SK-N-SH (cell line): ENCODE data around the gene EIPR1. TPM values are rescaled to one million over a fixed set of nuclear protein-coding genes. Genes with fewer than 3 reads are reported as not detected.

Source experiments
- CTCF ChIA-PET: fragments of 300-600, 350-600 bp; formaldehyde crosslinking; extraction: SDS; loops from one replicate; lab custom pipeline; 2021; lab: Yijun Ruan, JAX
- POLR2A ChIA-PET: fragments of 350-600 bp; sonication (Branson Sonifier 250); formaldehyde crosslinking; extraction: SDS; loops from one replicate; lab custom pipeline; 2020; ENCODE audit warnings: antibody characterized with exemption, inconsistent platforms; lab: Yijun Ruan, JAX
- DNase-seq: peaks from one replicate; pipeline ENCODE4 v3.0.0; 2012
- H2AFZ ChIP-seq: fragments of 200-600 bp; sonication (generic); 2 replicates; pipeline ENCODE4 v1.8.1; 2016; ENCODE audit warnings: antibody characterized with exemption, mild to moderate bottlenecking, low read depth
- H3F3A ChIP-seq: fragments of 200-600 bp; sonication (generic); replicated peaks from 2 replicates; pipeline ENCODE3; 2016; ENCODE audit warnings: antibody characterized with exemption, mild to moderate bottlenecking; ENCODE audit not compliant: insufficient read depth
- H3K27ac ChIP-seq, 2 experiments: fragments of 200-500 bp in 1 of 2; fragments of 200-600 bp in 1 of 2; sonication (Bioruptor generic) in 1 of 2; sonication (generic), shearing (Covaris generic) in 1 of 2; 2 replicates each; pipeline versions ENCODE4 v1.5.1 to v1.6.1; 2014 to 2016; ENCODE audit warnings: low read depth in 2 of 2, inconsistent platforms in 1 of 2, low read length in 1 of 2, mild to moderate bottlenecking in 1 of 2, mixed read lengths in 1 of 2
- H3K27me3 ChIP-seq: fragments of 200-600 bp; sonication (generic), shearing (Covaris generic); 2 replicates; pipeline ENCODE4 v1.6.1; 2016; ENCODE audit warnings: mixed run types; ENCODE audit not compliant: insufficient read depth
- H3K36me3 ChIP-seq, 2 experiments: fragments of 200-500 bp in 1 of 2; fragments of 200-600 bp in 1 of 2; sonication (Bioruptor generic) in 1 of 2; sonication (generic) in 1 of 2; replicated peaks in 1 of 2; 2 replicates each; pipeline versions ENCODE3 to v1.5.1; 2014 to 2016; ENCODE audit warnings: low read length in 1 of 2, mild to moderate bottlenecking in 1 of 2; ENCODE audit not compliant: insufficient read depth in 2 of 2, control insufficient read depth in 1 of 2
- H3K4me1 ChIP-seq, 2 experiments: fragments of 200-500 bp in 1 of 2; fragments of 200-600 bp in 1 of 2; sonication (Bioruptor generic) in 1 of 2; sonication (generic), shearing (Covaris generic) in 1 of 2; 2 replicates each; pipeline versions ENCODE4 v1.5.1 to v1.6.1; 2014 to 2016; ENCODE audit warnings: low read depth in 1 of 2, low read length in 1 of 2, mixed run types in 1 of 2; ENCODE audit not compliant: insufficient read depth in 2 of 2, control insufficient read depth in 1 of 2
- H3K4me2 ChIP-seq: fragments of 200-600 bp; sonication (generic), shearing (Covaris generic); 2 replicates; pipeline ENCODE4 v1.6.1; 2017; ENCODE audit warnings: mixed run types
- H3K4me3 ChIP-seq, 2 experiments: fragments of 200-500 bp in 1 of 2; fragments of 200-600 bp in 1 of 2; sonication (Bioruptor generic) in 1 of 2; sonication (generic), shearing (Covaris generic) in 1 of 2; 2 replicates each; pipeline versions ENCODE4 v1.5.1 to v1.8.1; 2014 to 2016; ENCODE audit warnings: low read depth in 2 of 2, inconsistent platforms in 1 of 2, low read length in 1 of 2, mild to moderate bottlenecking in 1 of 2, mixed read lengths in 1 of 2, moderate library complexity in 1 of 2
- H3K79me2 ChIP-seq: fragments of 200-600 bp; sonication (generic); 2 replicates; pipeline ENCODE4 v1.8.1; 2017; ENCODE audit warnings: mild to moderate bottlenecking; ENCODE audit not compliant: insufficient read depth
- H3K9ac ChIP-seq: fragments of 200-600 bp; sonication (generic); 2 replicates; pipeline ENCODE4 v1.6.1; 2017; ENCODE audit warnings: mixed run types
- H3K9me2 ChIP-seq: fragments of 200-600 bp; sonication (generic); 2 replicates; pipeline ENCODE4 v1.6.1; 2017; ENCODE audit warnings: mixed run types
- H3K9me3 ChIP-seq: fragments of 200-600 bp; sonication (generic); 2 replicates; pipeline ENCODE4 v1.6.1; 2017; ENCODE audit warnings: mixed run types, mild to moderate bottlenecking, moderate library complexity
- H4K20me1 ChIP-seq: fragments of 200-600 bp; sonication (generic); 2 replicates; pipeline ENCODE4 v1.6.1; 2017; ENCODE audit warnings: mild to moderate bottlenecking, mixed run types; ENCODE audit not compliant: insufficient read depth
- EP300 ChIP-seq, 2 experiments: IDR thresholded peaks; 2 replicates each; pipeline versions ENCODE4 v1.4.0 to v1.6.1; 2012; ENCODE audit warnings: borderline replicate concordance in 1 of 2, low read depth in 1 of 2, low read length in 1 of 2
- EZH2phosphoT487 ChIP-seq: fragments of 200-600 bp; sonication (generic); IDR thresholded peaks from 2 replicates; pipeline ENCODE4 v1.6.1; 2017; ENCODE audit warnings: low read depth, mixed run types, mild to moderate bottlenecking, antibody characterized with exemption, moderate library complexity, borderline replicate concordance
- FOSL2 ChIP-seq: IDR thresholded peaks from 2 replicates; pipeline ENCODE4 v1.4.0; 2012; ENCODE audit warnings: low read depth, mild to moderate bottlenecking, moderate library complexity, borderline replicate concordance
- FOXJ3 ChIP-seq: sonication (generic); formaldehyde crosslinking; IDR thresholded peaks from 2 replicates; pipeline ENCODE4 v1.5.1; 2020; ENCODE audit warnings: mild to moderate bottlenecking, missing genetic modification reagents
- FOXM1 ChIP-seq: IDR thresholded peaks from 2 replicates; pipeline ENCODE4 v1.4.0; 2012; ENCODE audit warnings: low read depth, mild to moderate bottlenecking
- GABPA ChIP-seq: IDR thresholded peaks from 2 replicates; pipeline ENCODE4 v1.4.0; 2012; ENCODE audit warnings: low read depth, mild to moderate bottlenecking
- GATA2 ChIP-seq: sonication (generic); formaldehyde crosslinking; IDR thresholded peaks from 2 replicates; pipeline ENCODE4 v1.5.0; 2020; ENCODE audit warnings: mild to moderate bottlenecking, missing genetic modification reagents
- IRF3 ChIP-seq: fragments of 150-350 bp; IDR thresholded peaks from 2 replicates; pipeline ENCODE4 v1.6.1; 2016; ENCODE audit warnings: mild to moderate bottlenecking, low read depth, low read length
- MAX ChIP-seq: IDR thresholded peaks from 2 replicates; pipeline ENCODE4 v1.4.0; 2012; ENCODE audit warnings: low read depth
- MEF2A ChIP-seq: IDR thresholded peaks from 2 replicates; pipeline ENCODE4 v1.4.0; 2012; ENCODE audit warnings: low read depth, borderline replicate concordance
- MXI1 ChIP-seq: IDR thresholded peaks from 2 replicates; pipeline ENCODE4 v1.6.1; 2012; ENCODE audit warnings: mild to moderate bottlenecking, low read depth, low read length, improper control_type of control experiment
- NFIC ChIP-seq: IDR thresholded peaks from 2 replicates; pipeline ENCODE4 v1.4.0; 2012; ENCODE audit warnings: borderline replicate concordance
- NRF1 ChIP-seq: IDR thresholded peaks from 2 replicates; pipeline ENCODE4 v1.6.1; 2012; ENCODE audit warnings: low read depth, mild to moderate bottlenecking, low read length
- PBX3 ChIP-seq: IDR thresholded peaks from 2 replicates; pipeline ENCODE4; 2012
- POLR2AphosphoS5 ChIP-seq: IDR thresholded peaks from 2 replicates; pipeline ENCODE4 v1.6.1; 2012; ENCODE audit warnings: low read depth, low read length
- RAD21 ChIP-seq: IDR thresholded peaks from 2 replicates; pipeline ENCODE4 v1.6.1; 2012; ENCODE audit warnings: mild to moderate bottlenecking, low read length
- RFX5 ChIP-seq: IDR thresholded peaks from 2 replicates; pipeline ENCODE4 v1.6.1; 2012; ENCODE audit warnings: mild to moderate bottlenecking, improper control_type of control experiment, low read length
- RXRA ChIP-seq: IDR thresholded peaks from 2 replicates; pipeline ENCODE4 v1.4.0; 2012; ENCODE audit warnings: low read depth, mild to moderate bottlenecking, borderline replicate concordance
- SMC3 ChIP-seq: IDR thresholded peaks from 2 replicates; pipeline ENCODE4 v1.6.1; 2012; ENCODE audit warnings: low read depth, low read length, improper control_type of control experiment
- TCF12 ChIP-seq: IDR thresholded peaks from 2 replicates; pipeline ENCODE4 v1.4.0; 2012
- USF1 ChIP-seq: IDR thresholded peaks from 2 replicates; pipeline ENCODE4 v1.4.0; 2012; ENCODE audit warnings: low read depth, borderline replicate concordance
- USF2 ChIP-seq: fragments of 150-350 bp; IDR thresholded peaks from 2 replicates; pipeline ENCODE4 v1.6.1; 2017; ENCODE audit warnings: antibody characterized with exemption, low read length, low read depth, borderline replicate concordance
- YY1 ChIP-seq: IDR thresholded peaks from 2 replicates; pipeline ENCODE4 v1.4.0; 2012; ENCODE audit warnings: low read depth, mild to moderate bottlenecking
- ZBTB33 ChIP-seq: IDR thresholded peaks from 2 replicates; pipeline ENCODE4 v1.4.0; 2012; ENCODE audit warnings: low read depth, borderline replicate concordance
- WGBS: methylation state at CpG from one replicate; pipeline ENCODE4 v1.1.6; 2017; ENCODE audit warnings: low lambda C conversion rate; 5-methylcytosine and 5-hydroxymethylcytosine counted together
- polyA plus RNA-seq, 3 experiments: library from polyadenylated mRNA; depleted of rRNA; stranded (reverse); fragments of >200 nt; gene quantifications; 2 replicates each; pipeline ENCODE4 v1.2.3, GENCODE V29; 2012

Gene EIPR1
- polyA plus RNA-seq, 1 of the 3 experiments (the other 2 are of a cell fraction): 85.9 TPM

- TF ChIP-seq USF1 (no peak), MXI1 (no peak), PBX3 (no peak), MEF2A (no peak), GATA2 (CRISPR knock-in tag) (no peak), RFX5 (no peak), USF2 (no peak)
These were observed 166.2 kb downstream of the EIPR1 start (continued) for GRCh38 chr2:3211256-3212060.

- Histone ChIP-seq H3K27ac (no peak overlapping the region), H3K4me2 (no peak overlapping the region), H3K36me3 (peaks cover 9 to 31% of the 10 kb centered on the region in 2 experiments), H3F3A (no peaks in the 10 kb centered on the region), H3K79me2 (peaks cover under 1% of the 10 kb centered on the region; the same call in 1 of the 2 replicates), H3K4me1 (no peaks in the 10 kb centered on the region), H3K27me3 (no peaks in the 10 kb centered on the region), H3K9me3 (no peaks in the 10 kb centered on the region), H3K9ac (no peak overlapping the region), H3K9me2 (no peaks in the 10 kb centered on the region), H4K20me1 (no peaks in the 10 kb centered on the region), H2AFZ (no peak overlapping the region), H3K4me3 (no peak overlapping the region)
- TF ChIP-seq GABPA (no peak), YY1 (no peak), TCF12 (no peak), RXRA (no peak), NFIC (no peak), MAX (no peak), IRF3 (no peak), NRF1 (no peak), FOXJ3 (CRISPR knock-in tag) (no peak), FOXM1 (no peak), EZH2phosphoT487 (no peak), ZBTB33 (no peak), EP300 (IDR thresholded peaks at IDR 0.05; ENCODE audit: borderline replicate concordance in 1 of 2, low read depth in 1 of 2, low read length in 1 of 2) (no peak), FOSL2 (no peak), MEF2A (no peak), RAD21 (no peak), POLR2AphosphoS5 (no peak), GATA2 (CRISPR knock-in tag) (no peak), SMC3 (no peak)
- no peak for DNase-seq
- 83% methylated on average over 11 of the region's 11 CpGs for WGBS
- CTCF ChIA-PET: interaction anchor here (1.6 kb wide), 1 partner anchor 18 kb away, joined by 4 read pairs; no protein-coding TSS in a partner anchor
- POLR2A ChIA-PET: interaction anchor here (0.6 kb wide), 1 partner anchor 33 kb away, joined by 7 read pairs; no protein-coding TSS in a partner anchor
These were observed 167.4 kb downstream of the EIPR1 start for GRCh38 chr2:3210257-3210656.
